Endodermal cell (in vitro differentiated cells): Measurements from ENCODE around the gene ACTL10. TPM values are rescaled to one million over a fixed set of nuclear protein-coding genes. Genes with fewer than 3 reads are reported as not detected.

Experiments
- DNase-seq: peaks from one replicate; pipeline ENCODE4 v3.0.0-alpha.2; 2017
- H3K27ac ChIP-seq: 2 replicates; pipeline ENCODE4 v1.5.1; 2013; ENCODE audit warnings: mild to moderate bottlenecking, low read depth, low read length, moderate library complexity
- H3K27me3 ChIP-seq: 2 replicates; pipeline ENCODE4 v1.6.1; 2013; ENCODE audit warnings: mild to moderate bottlenecking, low read length, moderate library complexity; ENCODE audit not compliant: insufficient read depth, control insufficient read depth, poor library complexity, severe bottlenecking
- H3K36me3 ChIP-seq: 2 replicates; pipeline ENCODE4 v1.7.0; 2013; ENCODE audit warnings: mild to moderate bottlenecking, low read length, moderate library complexity; ENCODE audit not compliant: control insufficient read depth, insufficient read depth
- H3K4me1 ChIP-seq: one replicate; pipeline ENCODE4 v1.7.0; 2013; ENCODE audit warnings: low read length; ENCODE audit not compliant: control insufficient read depth, insufficient read depth
- H3K4me3 ChIP-seq: 2 replicates; pipeline ENCODE4 v1.5.1; 2013; ENCODE audit warnings: mild to moderate bottlenecking, low read length, moderate library complexity
- H3K9ac ChIP-seq: 2 replicates; pipeline ENCODE4 v1.6.1; 2013; ENCODE audit warnings: mild to moderate bottlenecking, low read length, moderate library complexity; ENCODE audit not compliant: poor library complexity, severe bottlenecking; ENCODE audit errors: extremely low read depth
- H3K9me3 ChIP-seq: 2 replicates; pipeline ENCODE4 v1.6.1; 2013; ENCODE audit warnings: mild to moderate bottlenecking, low read length, moderate library complexity; ENCODE audit not compliant: control insufficient read depth
- H3K27ac Mint-ChIP-seq: 2 replicates; pipeline ENCODE4 v1.8.0; 2020; ENCODE audit warnings: mixed read lengths
- H3K27me3 Mint-ChIP-seq: 2 replicates; pipeline ENCODE4 v1.8.0; 2021; ENCODE audit warnings: mild to moderate bottlenecking, mixed read lengths; ENCODE audit not compliant: insufficient read depth
- H3K36me3 Mint-ChIP-seq: 2 replicates; pipeline ENCODE4 v1.8.0; 2020; ENCODE audit warnings: low read depth, mixed read lengths
- H3K4me1 Mint-ChIP-seq: 2 replicates; pipeline ENCODE4 v1.8.0; 2020; ENCODE audit warnings: mixed read lengths
- H3K4me3 Mint-ChIP-seq: 2 replicates; pipeline ENCODE4 v1.8.0; 2020; ENCODE audit warnings: mild to moderate bottlenecking, moderate library complexity, mixed read lengths
- H3K9me3 Mint-ChIP-seq: 2 replicates; pipeline ENCODE4 v1.8.0; 2020; ENCODE audit warnings: mild to moderate bottlenecking, mixed read lengths
- CTCF ChIP-seq: fragments of 200-600 bp; sonication (generic); conservative IDR thresholded peaks from 2 replicates; pipeline ENCODE4 v1.5.0; 2021; ENCODE audit warnings: antibody characterized with exemption, mild to moderate bottlenecking
- WGBS, 2 experiments: methylation state at CpG; one replicate each; pipeline versions ENCODE4 v1.1.5 to v1.1.7; 2013; ENCODE audit warnings: missing lambda C conversion rate in 2 of 2, mixed read lengths in 1 of 2; ENCODE audit not compliant: insufficient coverage in 1 of 2, insufficient read length in 1 of 2; 5-methylcytosine and 5-hydroxymethylcytosine counted together
- total RNA-seq, 2 donors: library from RNA; stranded (reverse); fragmentation: NEBNext Ultra II Directional in 1 of 2; extraction: Animal tissue kit (Norgen Biotek cat#: 25700) in 1 of 2; gene quantifications; 2 replicates in 1 of 2; 3 replicates in 1 of 2; pipeline ENCODE4 v1.2.1, GENCODE V29; 2021

Gene ACTL10
- total RNA-seq, 2 donors from 2014 or later: 0.42 TPM; not detected in 1

DNA sequence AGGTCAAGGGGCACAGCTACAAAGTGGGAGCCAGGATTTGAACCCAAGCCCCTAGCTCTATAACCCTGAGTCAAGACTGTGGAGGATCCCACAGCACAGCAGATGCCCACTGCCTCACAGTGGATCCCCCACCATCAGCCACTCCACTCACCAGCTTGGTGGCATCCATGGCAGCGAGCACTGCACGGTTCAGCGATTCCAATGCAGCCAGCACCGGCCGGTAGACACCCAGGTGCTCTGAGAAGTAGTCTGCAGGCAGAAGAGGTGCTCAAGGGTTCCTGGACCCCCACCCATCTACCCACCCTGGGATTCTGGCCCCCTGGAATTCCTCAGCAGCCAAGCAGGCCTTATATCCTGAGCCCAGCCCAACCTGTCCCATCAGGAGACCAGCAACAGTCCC, 2.5 kb downstream of the ACTL10 start:
- WGBS, 2 experiments: 99% methylated on average over 5 of the region's 5 CpGs; no CpG with 5 or more reads in 1 of the 2 experiments
- Mint-ChIP-seq H3K4me1 (peaks cover 31% of the 10 kb centered on the region), H3K27ac (no peak overlapping the region), H3K36me3 (peaks cover 44% of the 10 kb centered on the region), H3K9me3 (no peaks in the 10 kb centered on the region), H3K4me3 (no peak overlapping the region), H3K27me3 (peaks cover 4% of the 10 kb centered on the region)
- H3K4me3 ChIP-seq: no peak overlapping the region
- no peaks in the 10 kb centered on the region for H3K9me3 ChIP-seq
- H3K27me3 ChIP-seq: no peaks in the 10 kb centered on the region
- peaks cover 27% of the 10 kb centered on the region for H3K36me3 ChIP-seq
- H3K4me1 ChIP-seq: peaks cover 13% of the 10 kb centered on the region
- no peak overlapping the region for H3K9ac ChIP-seq
- DNase-seq: no peak
- TF ChIP-seq CTCF: no peak
- no peak overlapping the region for H3K27ac ChIP-seq

- Histone ChIP-seq H3K4me3 (no peak overlapping the region), H3K27me3 (no peaks in the 10 kb centered on the region), H3K9me3 (no peaks in the 10 kb centered on the region), H3K36me3 (peaks cover 27% of the 10 kb centered on the region), H3K4me1 (peaks cover 13% of the 10 kb centered on the region), H3K9ac (no peak overlapping the region), H3K27ac (no peak overlapping the region)
- Mint-ChIP-seq H3K4me1 (peaks cover 27% of the 10 kb centered on the region), H3K9me3 (no peaks in the 10 kb centered on the region), H3K27ac (peak overlapping the region; percentile 35), H3K27me3 (peaks cover 2% of the 10 kb centered on the region), H3K36me3 (peaks cover 44% of the 10 kb centered on the region), H3K4me3 (no peak overlapping the region)
- TF ChIP-seq CTCF: no peak
- WGBS, 2 experiments: 94 to 98% methylated on average over 11 to 13 of the region's 13 CpGs
- no peak for DNase-seq
Measured at GRCh38 chr20:33669873-33670640, 3.3 kb downstream of the ACTL10 start.

GRCh38 chr20:33670715-33671499, 4.2 kb downstream of the ACTL10 start:
- Histone ChIP-seq H3K36me3 (peaks cover 27% of the 10 kb centered on the region), H3K9ac (no peak overlapping the region), H3K4me3 (no peak overlapping the region), H3K27ac (no peak overlapping the region), H3K4me1 (peaks cover 13% of the 10 kb centered on the region), H3K9me3 (no peaks in the 10 kb centered on the region), H3K27me3 (no peaks in the 10 kb centered on the region)
- 94 to 100% methylated on average over 6 of the region's 6 CpGs for WGBS, 2 experiments
- DNase-seq: no peak
- peaks cover 2% of the 10 kb centered on the region for H3K27me3 Mint-ChIP-seq
- no peak overlapping the region for H3K27ac Mint-ChIP-seq
- no peak for TF ChIP-seq CTCF
- H3K9me3 Mint-ChIP-seq: no peaks in the 10 kb centered on the region
- H3K4me1 Mint-ChIP-seq: peaks cover 34% of the 10 kb centered on the region
- no peak overlapping the region for H3K4me3 Mint-ChIP-seq
- peaks cover 45% of the 10 kb centered on the region for H3K36me3 Mint-ChIP-seq
